IMR-90 (cell line): ENCODE results near the gene ACSL4. TPM values are rescaled to one million over a fixed set of nuclear protein-coding genes. Genes with fewer than 3 reads are reported as not detected.

Experiments used
- ATAC-seq: fragments of 200-7000 bp; cut with Tn5 transposase; 2 replicates; pipeline ENCODE4 v1.9.1; 2020; ENCODE audit warnings: low read depth, mild to moderate bottlenecking, moderate library complexity
- BruUV-seq: library from RNA; stranded (reverse); fragments of 400-500 nt; replicated peaks from 2 replicates; lab custom pipeline; 2021; lab: Mats Ljungman, UMichigan
- CTCF ChIA-PET: fragments of 300-600 bp; formaldehyde crosslinking; extraction: SDS; loops from one replicate; lab custom pipeline; 2021; ENCODE audit warnings: antibody characterized with exemption; lab: Yijun Ruan, JAX
- POLR2A ChIA-PET: fragments of 300-600 bp; sonication (Branson Sonifier 250); formaldehyde crosslinking; loops from one replicate; lab custom pipeline; 2022; ENCODE audit warnings: antibody characterized with exemption; ENCODE audit not compliant: unreplicated experiment; lab: Charles Lee
- DNase-seq: peaks from one replicate; pipeline ENCODE4 v3.0.0; 2013
- H2AFZ ChIP-seq: replicated peaks from 2 replicates; pipeline ENCODE3; 2013; ENCODE audit warnings: low read length, mild to moderate bottlenecking; ENCODE audit not compliant: poor library complexity
- H2AK5ac ChIP-seq: 2 replicates; pipeline ENCODE4 v1.6.1; 2013; ENCODE audit warnings: low read depth, low read length, inconsistent platforms
- H2AK9ac ChIP-seq: replicated peaks from 2 replicates; pipeline ENCODE3; 2013; ENCODE audit warnings: mild to moderate bottlenecking, low read depth, low read length, moderate library complexity; ENCODE audit not compliant: poor library complexity
- H2BK120ac ChIP-seq: 2 replicates; pipeline ENCODE4 v1.6.1; 2013; ENCODE audit warnings: low read depth, low read length, inconsistent platforms
- H2BK15ac ChIP-seq: 3 replicates; pipeline ENCODE4 v1.6.1; 2013; ENCODE audit warnings: low read depth, low read length, inconsistent platforms
- H2BK20ac ChIP-seq: 2 replicates; pipeline ENCODE4 v1.6.1; 2013; ENCODE audit warnings: low read depth, mild to moderate bottlenecking, inconsistent platforms, low read length, moderate library complexity
- H2BK5ac ChIP-seq: 2 replicates; pipeline ENCODE4 v1.6.1; 2013; ENCODE audit warnings: mild to moderate bottlenecking, low read depth, low read length, inconsistent platforms; ENCODE audit not compliant: poor library complexity, severe bottlenecking
- H3K14ac ChIP-seq: replicated peaks from 2 replicates; pipeline ENCODE4 v1.6.1; 2013; ENCODE audit warnings: low read depth, low read length, inconsistent platforms
- H3K18ac ChIP-seq: 2 replicates; pipeline ENCODE4 v1.6.1; 2013; ENCODE audit warnings: low read depth, low read length, control low read depth
- H3K23ac ChIP-seq: 2 replicates; pipeline ENCODE4 v1.6.1; 2013; ENCODE audit warnings: low read depth, low read length, inconsistent platforms
- H3K27ac ChIP-seq: 2 replicates; pipeline ENCODE4 v1.5.1; 2013; ENCODE audit warnings: mild to moderate bottlenecking, control low read depth, low read length; ENCODE audit not compliant: insufficient read depth
- H3K27me3 ChIP-seq: 2 replicates; pipeline ENCODE4 v1.6.1; 2013; ENCODE audit warnings: low read length; ENCODE audit not compliant: control insufficient read depth, insufficient read depth
- H3K36me3 ChIP-seq: 2 replicates; pipeline ENCODE4 v1.6.1; 2013; ENCODE audit warnings: low read length, mixed read lengths; ENCODE audit not compliant: control insufficient read depth, insufficient read depth
- H3K4ac ChIP-seq: 2 replicates; pipeline ENCODE4 v1.6.1; 2013; ENCODE audit warnings: low read depth, low read length, inconsistent platforms
- H3K4me1 ChIP-seq: 2 replicates; pipeline ENCODE4 v1.6.1; 2013; ENCODE audit warnings: low read length, mixed read lengths; ENCODE audit not compliant: control insufficient read depth, insufficient read depth
- H3K4me2 ChIP-seq: 2 replicates; pipeline ENCODE4 v1.6.1; 2013; ENCODE audit warnings: low read depth, mild to moderate bottlenecking, control low read depth, low read length, moderate library complexity
- H3K4me3 ChIP-seq: 2 replicates; pipeline ENCODE4 v1.5.1; 2013; ENCODE audit warnings: low read depth, mild to moderate bottlenecking, control low read depth, low read length, moderate library complexity; ENCODE audit not compliant: insufficient read depth
- H3K56ac ChIP-seq: 2 replicates; pipeline ENCODE4 v1.6.1; 2013; ENCODE audit warnings: low read length, inconsistent platforms; ENCODE audit not compliant: insufficient read depth; ENCODE audit errors: extremely low read depth
- H3K79me1 ChIP-seq, 2 experiments: 2 replicates each; pipeline ENCODE4 v1.6.1; 2013; ENCODE audit warnings: low read length in 2 of 2, inconsistent platforms in 1 of 2, low read depth in 1 of 2
- H3K9ac ChIP-seq: 2 replicates; pipeline ENCODE4 v1.6.1; 2013; ENCODE audit warnings: low read depth, low read length, control low read depth
- H3K9me1 ChIP-seq: 2 replicates; pipeline ENCODE4 v1.6.1; 2013; ENCODE audit warnings: low read length, inconsistent platforms; ENCODE audit not compliant: insufficient read depth
- H3K9me3 ChIP-seq: 2 replicates; pipeline ENCODE4 v1.6.1; 2013; ENCODE audit warnings: low read length; ENCODE audit not compliant: control insufficient read depth, insufficient read depth
- H4K20me1 ChIP-seq: 2 replicates; pipeline ENCODE4 v1.6.1; 2013; ENCODE audit warnings: low read length, inconsistent platforms; ENCODE audit not compliant: insufficient read depth
- H4K5ac ChIP-seq: 2 replicates; pipeline ENCODE4 v1.6.1; 2013; ENCODE audit warnings: mild to moderate bottlenecking, low read depth, low read length, control low read depth
- H4K8ac ChIP-seq, 2 experiments: 2 replicates each; pipeline ENCODE4 v1.6.1; 2013; ENCODE audit warnings: low read depth in 2 of 2, low read length in 2 of 2, control low read depth in 1 of 2, inconsistent platforms in 1 of 2
- H4K91ac ChIP-seq: 2 replicates; pipeline ENCODE4 v1.6.1; 2013; ENCODE audit warnings: low read depth, low read length, inconsistent platforms; ENCODE audit not compliant: insufficient read depth
- CTCF ChIP-seq: conservative IDR thresholded peaks from 2 replicates; pipeline ENCODE4 v1.5.1; 2012; ENCODE audit warnings: mild to moderate bottlenecking, low read depth, low read length, improper control_type of control experiment
- FOS ChIP-seq: fragments of 150-350 bp; IDR thresholded peaks from 2 replicates; pipeline ENCODE4 v1.6.1; 2016; ENCODE audit warnings: low read depth, low read length
- MAFK ChIP-seq: IDR thresholded peaks from 2 replicates; pipeline ENCODE4 v1.6.1; 2012; ENCODE audit warnings: low read depth, low read length, improper control_type of control experiment
- NFE2L2 ChIP-seq: fragments of 150-350 bp; IDR thresholded peaks from 2 replicates; pipeline ENCODE4 v1.6.1; 2016; ENCODE audit warnings: low read depth, mild to moderate bottlenecking, low read length
- WGBS, 2 experiments: methylation state at CpG; one replicate each; pipeline versions ENCODE4 v1.1.5 to v1.1.7; 2013; ENCODE audit warnings: missing lambda C conversion rate in 2 of 2; ENCODE audit not compliant: insufficient read length in 1 of 2; ENCODE audit errors: extremely low coverage in 2 of 2; 5-methylcytosine and 5-hydroxymethylcytosine counted together
- dilution Hi-C: fragments of 300-500 bp; cut with HindIII; formaldehyde crosslinking; loops from one replicate; pipeline ENCODE4 v1.14.3; 2018; ENCODE audit warnings: low sequenced_read_pairs; ENCODE audit not compliant: unreplicated experiment
- in situ Hi-C: fragments of 300-500 bp; cut with MboI; formaldehyde crosslinking; loops from 3 replicates; pipeline ENCODE4 v1.14.3; 2019; ENCODE audit warnings: low sequenced_read_pairs, inconsistent platforms, mixed read lengths
- intact Hi-C: fragments of 100-400 bp; cut with micrococcal nuclease; formaldehyde crosslinking; loops from 2 replicates; pipeline ENCODE4 v1.10.0; 2022
- polyA plus RNA-seq, 3 experiments: library from polyadenylated mRNA; depleted of rRNA; stranded (reverse); fragments of >200 nt; gene quantifications; 2 replicates each; pipeline ENCODE4 v1.2.3, GENCODE V29; 2012; ENCODE audit warnings: low replicate concordance in 1 of 3
- total RNA-seq: library from RNA; depleted of rRNA; stranded (reverse); fragments of >200 nt; gene quantifications from 2 replicates; pipeline ENCODE4 v1.2.3, GENCODE V29; 2012

Gene ACSL4
- total and polyA plus RNA-seq, 2 of the 4 experiments (the other 2 are of a cell fraction) = 29.6 to 59.7 TPM

GRCh38 chrX:109624641-109625616 is 108.1 kb downstream of the ACSL4 start, which contains the start of gene KCNE5:
Gene KCNE5 (minus strand): TSS chrX:109625172. CDS start chrX:109625020, 152 bp downstream.
- Histone ChIP-seq H3K9me1 (no peaks in the 10 kb centered on the region), H2BK20ac (no peak within 1 kb of the TSS), H3K18ac (no peak within 1 kb of the TSS), H3K9ac (no peak within 1 kb of the TSS), H3K27ac (no peak within 1 kb of the TSS), H3K56ac (no peak within 1 kb of the TSS), H3K4me2 (no peak within 1 kb of the TSS), H3K4me3 (no peak within 1 kb of the TSS), H3K79me1 (no peaks in the 10 kb centered on the region), H2BK5ac (no peak within 1 kb of the TSS), H4K20me1 (no peaks in the 10 kb centered on the region), H2AK5ac (no peak within 1 kb of the TSS), H3K27me3 (no peaks in the 10 kb centered on the region; the same call in none of the 2 replicates), H3K4ac (no peak within 1 kb of the TSS), H4K91ac (no peak within 1 kb of the TSS), H4K5ac (no peak within 1 kb of the TSS), H4K8ac (no peak within 1 kb of the TSS), H2BK15ac (no peak within 1 kb of the TSS), H2AFZ (no peak within 1 kb of the TSS), H3K9me3 (no peaks in the 10 kb centered on the region), H3K36me3 (no peaks in the 10 kb centered on the region), H3K14ac (no peak within 1 kb of the TSS), H2AK9ac (no peak within 1 kb of the TSS), H3K23ac (no peak within 1 kb of the TSS), H2BK120ac (no peak within 1 kb of the TSS), H3K4me1 (no peaks in the 10 kb centered on the region)
- ChIA-PET POLR2A (no interaction called here), CTCF (interaction anchor here (0.6 kb wide), 1 partner anchor 108 kb away, joined by 3 read pairs; the partner anchor contains the start of gene ACSL4)
- dilution Hi-C loops (no loop called here), intact Hi-C loops (no loop called here), in situ Hi-C loops (no loop called here)
- WGBS, 2 experiments = 56% methylated on average over 26 of the region's 79 CpGs; no CpG with 5 or more reads in 1 of the 2 experiments
- DNase-seq = no peak
- TF ChIP-seq FOS = no peak
- no peak for TF ChIP-seq NFE2L2
- no peak for TF ChIP-seq CTCF
- TF ChIP-seq MAFK = no peak
- ATAC-seq = no peak
- no TSS peak for BruUV-seq
